NCI-H1417 (cell line): ENCODE measurements around the gene YBX1.
"Not testable (repeated sequence)": the region's sequence is repeated elsewhere in the genome, so short reads cannot be mapped to it uniquely, and the experiment has no call there.

Source experiments
- DNase-seq, 3 experiments: peaks; one replicate each; lab custom pipeline; 2025; lab: John Stamatoyannopoulos, UW

YBX1 gene

DNA sequence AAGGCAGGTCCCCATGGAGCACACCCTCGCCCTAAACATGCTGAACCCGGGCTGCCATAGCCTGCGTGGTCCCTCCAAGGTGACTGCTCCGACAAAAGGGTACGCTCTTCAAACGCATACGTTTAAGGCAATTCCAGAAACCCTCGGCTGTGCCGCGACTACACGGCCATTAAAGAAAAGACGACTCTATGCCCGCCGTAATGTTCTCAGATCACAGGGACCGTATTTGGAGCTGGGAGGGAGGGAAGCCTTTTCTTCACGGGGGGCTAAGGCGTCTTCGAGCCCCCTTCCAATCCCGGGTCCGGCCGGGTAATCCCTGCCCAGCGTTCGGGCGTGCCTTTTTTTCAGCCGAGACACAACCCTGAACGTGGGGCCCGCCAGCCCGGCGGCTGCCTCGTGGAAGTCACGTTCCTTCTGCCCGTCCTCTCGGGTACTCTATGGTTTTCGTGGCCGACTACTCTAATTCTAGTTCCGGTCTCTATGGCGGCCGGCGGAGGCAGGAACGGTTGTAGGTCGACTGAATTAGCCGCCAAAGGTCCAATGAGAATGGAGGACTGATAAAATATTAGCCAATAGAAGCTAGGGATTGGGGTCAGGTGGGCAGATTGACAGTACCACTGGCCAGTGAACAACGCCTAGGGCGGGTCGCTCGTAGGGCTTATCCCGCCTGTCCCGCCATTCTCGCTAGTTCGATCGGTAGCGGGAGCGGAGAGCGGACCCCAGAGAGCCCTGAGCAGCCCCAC lies at the start of gene YBX1:
Gene YBX1 (plus strand): TSS at position 678 of the 743 bp plus-strand sequence. CDS start 148 bp downstream, outside the sequence.
- DNase-seq, result peak; percentile 97 to 99 (median 98)

DNA sequence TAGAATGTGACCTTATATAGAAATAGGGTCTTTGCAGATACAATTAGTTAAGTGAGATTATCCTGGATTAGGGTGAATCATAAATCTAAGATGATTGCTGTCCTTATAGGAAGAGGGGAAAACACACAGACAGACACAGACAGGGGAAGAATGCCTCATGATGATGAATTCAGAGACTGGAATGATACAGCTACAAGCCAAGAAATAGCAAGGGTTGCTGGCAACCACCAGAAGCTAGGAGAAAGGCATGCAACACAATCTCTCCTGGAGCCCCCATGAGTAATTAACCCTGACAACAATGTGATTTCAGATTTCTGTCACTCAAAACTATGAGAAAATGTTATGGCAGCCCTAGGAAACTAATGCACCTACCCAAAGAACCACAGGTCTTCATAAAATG lies 43.1 kb upstream of the YBX1 start:
- DNase-seq, result no peak

DNA sequence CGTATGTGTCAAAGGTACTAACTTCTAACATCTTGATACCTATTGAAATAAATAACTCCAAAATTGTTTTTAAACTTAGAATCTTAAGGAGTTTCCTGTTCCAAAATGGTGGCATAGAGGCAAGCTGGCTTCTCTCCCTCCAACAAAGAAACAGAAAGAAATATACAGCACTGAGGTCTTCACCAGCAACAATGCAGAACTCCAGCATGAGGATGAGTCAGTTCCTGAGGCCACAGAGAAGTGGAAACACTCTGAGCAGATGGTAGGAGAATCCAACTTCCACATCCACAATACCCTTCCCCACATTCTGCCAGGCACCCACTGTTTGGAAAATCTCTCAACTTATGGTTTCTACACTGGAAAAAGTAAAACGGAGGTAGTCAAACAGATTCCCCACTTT lies 36.2 kb upstream of the YBX1 start:
- no peak for DNase-seq

DNA sequence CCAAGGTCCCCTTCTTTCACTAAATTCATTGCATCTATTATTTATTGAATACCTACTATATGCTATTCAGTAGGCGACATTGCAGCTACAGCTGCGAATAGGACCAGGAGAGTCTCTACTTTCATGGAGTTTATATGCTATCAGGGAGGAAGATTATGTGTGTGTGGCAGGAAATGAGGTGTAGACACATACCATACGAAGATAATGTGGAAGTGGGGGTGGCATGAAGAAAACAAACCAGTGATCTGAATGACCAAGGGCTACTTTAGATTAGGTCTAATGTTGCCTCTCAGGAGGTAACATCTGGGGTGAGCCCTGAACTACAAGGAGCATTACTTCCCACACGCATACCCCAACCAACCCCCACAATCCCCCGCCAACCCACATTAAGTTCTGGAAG lies 25.0 kb upstream of the YBX1 start:
- DNase-seq, result peak in 2 of 3 experiments; percentile 24 to 70

GRCh38 chr1:42657981-42658876 lies 24.0 kb upstream of the YBX1 start, which contains the start of gene PPIH:
Gene PPIH, plus strand, starts transcription at chr1:42658423. Its CDS starts 24 bp downstream, at chr1:42658447.
- peak; percentile 91 to 96 (median 92) for DNase-seq

- peak in 1 of 3 experiments; percentile 52 for DNase-seq
These were observed 23.3 kb upstream of the YBX1 start for GRCh38 chr1:42658877-42659337.

DNA sequence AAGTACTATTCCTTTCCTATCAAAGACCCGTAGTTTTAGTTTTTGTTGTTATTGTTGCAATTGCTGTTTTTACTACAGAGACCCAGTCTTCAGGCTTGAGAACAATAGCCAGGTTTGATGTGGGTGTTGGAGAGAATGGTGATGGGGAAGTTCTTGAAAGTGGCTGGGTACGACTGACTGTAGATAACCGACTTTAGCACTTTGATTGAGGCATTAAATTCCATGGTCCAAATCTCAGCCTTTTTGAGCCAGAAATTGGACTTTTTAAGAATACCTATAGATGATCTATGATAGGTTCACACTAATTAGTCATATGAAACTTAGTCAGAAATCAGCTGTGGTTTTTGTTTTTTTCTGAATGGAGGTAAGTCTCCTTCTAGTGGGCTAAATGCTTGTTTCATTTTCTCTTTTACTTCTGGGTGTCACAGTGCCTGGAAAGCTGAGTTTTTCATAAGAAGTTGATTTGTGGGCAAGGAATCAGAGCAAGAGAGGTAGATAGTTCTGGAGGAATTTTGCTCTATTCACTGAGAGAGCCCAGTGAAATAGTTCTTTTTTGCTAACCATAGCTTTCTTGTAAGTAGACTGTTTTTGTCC lies 21.2 kb upstream of the YBX1 start:
- DNase-seq, result no peak

GRCh38 chr1:42669936-42670335 lies 12.3 kb upstream of the YBX1 start:
- DNase-seq, result no peak

GRCh38 chr1:42670425-42670824 lies 11.8 kb upstream of the YBX1 start:
- DNase-seq, result no peak

DNA sequence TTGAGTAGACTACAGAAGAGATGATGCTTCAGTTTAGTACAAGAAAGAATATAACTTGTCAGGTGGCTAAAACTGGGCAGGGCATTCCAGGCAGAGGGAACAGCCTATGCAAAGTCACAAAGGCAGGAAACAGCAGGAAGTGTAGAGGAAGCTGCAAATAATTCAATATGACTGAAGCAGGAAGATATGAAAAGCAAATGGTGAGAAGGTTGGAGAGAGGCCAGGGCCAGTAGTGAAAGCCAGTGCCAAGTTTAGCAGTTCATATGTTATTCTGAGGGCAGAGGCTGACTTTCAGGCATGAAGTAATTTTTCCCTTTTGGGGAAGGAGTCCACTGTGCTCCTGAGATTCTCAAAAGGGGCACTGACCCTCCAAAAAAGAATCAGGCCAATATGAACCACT lies 8.0 kb upstream of the YBX1 start:
- no peak for DNase-seq

DNA sequence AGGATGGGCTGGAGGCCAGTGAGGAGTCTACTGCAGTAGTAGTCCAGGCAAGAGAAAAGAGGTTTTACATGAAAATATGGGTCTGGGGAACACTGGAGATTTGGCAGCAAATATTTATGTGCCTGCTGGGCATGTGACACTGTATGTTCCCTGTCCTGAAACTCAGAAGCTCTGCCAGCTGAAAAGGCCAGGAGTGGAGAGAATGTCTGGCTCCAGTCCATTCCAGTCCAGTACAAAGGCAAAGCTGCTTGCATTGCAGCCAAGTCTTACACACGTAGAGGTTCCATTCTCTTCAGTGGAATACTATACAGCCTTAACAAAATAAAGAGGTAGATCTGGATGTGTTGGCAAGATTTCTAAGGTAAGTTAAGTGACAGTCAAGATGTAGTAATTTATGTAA lies 7.5 kb upstream of the YBX1 start:
- DNase-seq, result no peak

GRCh38 chr1:42675467-42675866 lies 6.8 kb upstream of the YBX1 start:
- no peak for DNase-seq

- no peak for DNase-seq
These were observed 5.6 kb upstream of the YBX1 start for GRCh38 chr1:42676534-42677087.

DNA sequence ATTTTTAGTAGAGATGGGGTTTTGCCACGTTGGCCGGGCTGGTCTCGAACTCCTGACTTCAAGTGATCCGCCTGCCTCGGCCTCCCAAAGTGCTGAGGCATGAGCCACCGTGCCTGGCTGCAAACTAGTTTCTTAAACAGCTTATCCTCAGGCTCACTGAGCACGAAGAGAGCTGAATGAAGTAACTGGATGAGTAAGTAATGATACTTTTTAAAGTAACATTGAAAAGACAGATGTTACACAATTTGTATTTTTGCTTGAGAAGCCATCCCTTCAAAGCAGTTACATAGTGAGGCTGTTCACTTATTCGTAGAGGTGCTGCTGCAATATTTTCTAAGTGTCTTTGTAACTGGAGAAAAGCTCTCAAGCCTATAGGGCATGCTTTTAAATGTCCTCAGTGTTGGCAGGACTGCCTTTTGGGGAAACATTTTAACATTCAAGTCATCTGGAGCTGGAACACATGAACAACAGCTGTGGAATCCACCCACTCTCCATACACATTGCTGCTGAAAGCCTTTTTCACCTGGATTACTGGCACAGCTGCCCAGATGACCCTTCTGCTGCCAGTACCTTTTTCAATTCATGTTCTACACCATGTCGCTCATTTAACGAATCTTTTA lies 2.7 kb upstream of the YBX1 start:
- no peak for DNase-seq

- no peak for DNase-seq
These were observed 2.2 kb upstream of the YBX1 start for GRCh38 chr1:42680055-42680454.

- peak; percentile 42 to 69 (median 54) for DNase-seq
These were observed 1.1 kb upstream of the YBX1 start for GRCh38 chr1:42680921-42681683.

DNA sequence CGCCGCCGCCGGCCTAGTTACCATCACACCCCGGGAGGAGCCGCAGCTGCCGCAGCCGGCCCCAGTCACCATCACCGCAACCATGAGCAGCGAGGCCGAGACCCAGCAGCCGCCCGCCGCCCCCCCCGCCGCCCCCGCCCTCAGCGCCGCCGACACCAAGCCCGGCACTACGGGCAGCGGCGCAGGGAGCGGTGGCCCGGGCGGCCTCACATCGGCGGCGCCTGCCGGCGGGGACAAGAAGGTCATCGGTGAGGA lies 193 bp downstream of the YBX1 start:
- not testable (repeated sequence) for DNase-seq

DNA sequence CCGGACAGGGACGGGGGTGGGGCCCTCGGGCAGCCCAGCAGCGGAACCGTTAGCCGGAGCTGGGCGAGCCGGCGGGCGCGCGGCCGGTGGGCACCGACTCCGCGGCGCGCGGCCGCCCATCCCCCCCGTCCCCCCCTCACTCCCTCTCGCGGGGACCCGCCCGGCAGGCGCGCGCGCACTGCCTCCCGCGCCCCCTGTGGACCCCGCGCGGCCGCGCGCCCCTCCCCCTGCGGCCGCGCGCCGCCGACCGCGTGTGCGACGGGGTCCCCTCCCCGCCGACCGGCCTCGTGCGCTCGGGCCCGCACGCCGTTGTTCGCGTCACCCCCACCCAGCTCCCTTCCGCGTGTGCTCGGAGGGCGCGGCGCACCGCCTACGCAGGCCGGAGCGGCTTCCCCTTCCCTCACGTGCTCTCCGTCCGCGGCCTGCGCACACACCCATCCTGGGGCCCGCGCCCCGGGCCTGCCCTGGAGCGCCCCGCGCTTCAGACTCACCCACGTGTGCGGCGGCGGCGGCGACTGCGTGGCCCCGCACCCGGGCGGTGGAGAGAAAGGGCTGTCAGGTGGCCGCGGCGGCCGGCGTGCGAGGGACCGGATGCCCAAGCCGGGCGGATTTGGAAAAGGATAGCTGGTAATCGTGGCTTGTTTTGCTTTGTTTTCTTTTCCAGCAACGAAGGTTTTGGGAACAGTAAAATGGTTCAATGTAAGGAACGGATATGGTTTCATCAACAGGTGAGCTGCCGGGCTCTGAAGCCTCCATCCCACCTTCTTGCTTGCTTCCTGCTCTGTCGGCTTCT lies 717 bp downstream of the YBX1 start:
- DNase-seq, result peak; percentile 58 to 75 (median 74)

DNA sequence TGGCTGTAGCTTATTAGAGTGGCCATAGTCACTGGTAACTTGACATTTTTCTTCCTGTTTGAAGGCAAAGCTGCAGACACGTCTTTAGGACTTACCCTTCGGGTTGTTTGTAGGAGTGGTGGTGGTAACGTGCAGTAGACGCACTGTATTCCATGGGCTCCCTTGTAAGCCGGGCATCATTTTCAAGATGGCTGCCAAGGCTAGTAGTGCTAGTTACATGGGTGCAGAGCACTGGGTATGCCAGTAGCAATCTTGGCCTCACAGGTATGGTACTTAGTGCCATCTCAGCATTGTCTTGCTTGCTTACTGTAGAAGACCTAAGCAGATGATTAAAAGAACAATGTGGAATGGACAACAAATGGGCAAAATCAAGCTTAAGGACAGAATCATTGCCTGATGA lies 1.9 kb downstream of the YBX1 start:
- DNase-seq, result no peak

DNA sequence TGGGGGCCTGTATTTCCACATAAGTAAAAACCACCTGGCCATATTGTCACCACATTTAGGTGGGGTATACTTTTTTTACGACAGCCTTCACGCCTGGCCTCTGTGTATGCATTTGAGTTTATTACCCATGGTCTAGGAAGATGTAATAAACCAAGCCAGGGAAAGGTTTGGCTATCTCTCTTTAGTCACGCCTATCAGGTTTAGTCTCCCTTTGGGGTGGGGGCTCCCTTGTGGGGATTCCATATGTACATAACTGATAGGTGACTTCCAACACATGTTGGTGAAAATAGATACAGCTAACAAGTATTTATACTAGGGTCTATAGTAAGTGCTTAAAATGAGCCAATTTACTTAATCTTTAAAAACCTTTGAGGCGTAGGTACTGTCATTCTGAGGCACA lies 4.2 kb downstream of the YBX1 start:
- no peak for DNase-seq
